ENCODE measurements around the gene CHRM1. TPM values are rescaled to one million over a fixed set of nuclear protein-coding genes. Genes with fewer than 3 reads are reported as not detected.

The CHRM1 gene
- total RNA-seq, 1 donor from 2014 or later, result not detected

DNA sequence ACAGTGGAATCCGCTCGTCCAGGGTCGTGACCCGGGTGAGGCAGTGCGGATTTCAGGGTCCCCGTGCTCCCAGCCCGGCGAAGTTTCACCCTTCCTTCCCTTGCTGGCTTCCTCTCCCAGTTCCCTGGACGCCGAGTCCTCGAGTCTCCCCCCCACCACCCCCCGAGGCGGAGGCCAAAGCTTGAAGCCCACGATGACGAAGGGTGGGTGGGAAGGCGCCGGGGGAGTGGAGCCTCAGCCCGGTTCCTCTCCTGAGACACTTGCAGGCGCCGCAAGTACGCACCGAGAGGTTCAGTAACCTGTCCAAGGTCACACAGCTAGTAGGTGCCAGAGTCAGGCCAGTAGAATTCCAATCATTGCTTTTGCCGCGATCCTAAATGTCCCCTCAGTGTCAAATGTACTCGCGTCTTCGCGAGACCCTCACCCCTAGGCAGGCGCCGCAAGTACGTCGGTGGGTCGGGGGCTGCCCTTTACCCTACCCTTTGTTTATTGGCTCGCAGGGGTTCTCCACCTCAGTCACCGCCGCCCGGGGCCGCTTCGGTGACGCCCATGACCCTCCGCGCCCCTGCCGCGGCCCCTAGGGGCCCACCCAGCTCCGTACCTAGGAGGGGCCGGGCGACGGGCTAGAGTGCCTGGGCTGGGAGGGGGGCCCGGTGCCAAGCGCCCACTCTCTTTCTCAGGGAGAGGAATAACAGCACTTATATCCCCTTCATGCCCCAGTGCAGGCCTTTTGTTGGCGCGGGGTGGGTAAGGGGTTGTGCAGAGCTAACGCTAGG lies 5.7 kb upstream of the CHRM1 start:
- no peak for DNase-seq (ENCODE audit: extremely low read depth, low read depth, low spot score)

DNA sequence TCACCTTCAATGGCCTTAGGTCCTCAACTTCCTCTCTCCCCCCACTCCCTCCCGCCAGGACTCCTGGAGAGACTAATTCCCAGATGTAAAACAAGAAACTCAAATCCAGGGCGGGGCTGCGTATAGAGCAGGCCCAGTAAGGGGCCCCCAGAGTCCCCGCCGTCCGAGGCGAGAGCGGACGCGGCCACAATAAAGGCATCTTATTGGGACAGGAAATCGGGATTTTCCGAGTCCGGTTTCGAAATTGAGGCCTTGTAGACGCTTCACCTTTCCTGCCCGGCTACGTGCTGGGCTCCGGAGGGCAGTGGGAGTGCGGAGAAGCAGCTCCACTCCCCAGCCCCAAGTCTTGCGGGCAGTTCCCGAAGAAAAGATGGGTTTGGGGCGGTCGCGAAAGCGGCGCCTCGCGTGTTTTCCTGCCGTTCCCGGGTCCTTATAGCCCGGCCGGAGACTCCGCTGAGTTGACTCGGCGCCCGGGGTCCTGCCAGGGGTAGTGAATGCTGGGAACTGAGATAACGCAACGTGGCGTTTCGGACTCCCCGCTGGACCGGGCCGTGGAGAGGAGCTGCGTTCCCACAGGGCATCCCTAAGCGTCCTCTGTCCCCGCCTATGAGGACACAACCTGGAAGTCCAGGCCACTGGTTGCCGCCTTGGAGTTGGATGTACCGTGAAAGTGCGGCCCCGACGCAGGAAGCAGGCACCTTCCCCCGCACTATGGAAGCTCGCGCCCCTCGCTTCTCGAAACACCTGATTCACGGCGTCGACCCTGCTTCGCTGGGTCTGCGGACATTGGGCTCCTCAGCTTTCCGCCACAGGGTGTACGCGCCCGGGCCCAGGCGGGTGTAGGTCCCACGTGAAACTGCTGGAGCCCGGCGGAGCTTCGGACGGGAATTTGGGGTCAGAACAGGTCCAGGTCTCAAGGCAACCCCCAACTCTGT lies 4.8 kb upstream of the CHRM1 start:
- DNase-seq (ENCODE audit: extremely low read depth, low read depth, low spot score), result no peak

DNA sequence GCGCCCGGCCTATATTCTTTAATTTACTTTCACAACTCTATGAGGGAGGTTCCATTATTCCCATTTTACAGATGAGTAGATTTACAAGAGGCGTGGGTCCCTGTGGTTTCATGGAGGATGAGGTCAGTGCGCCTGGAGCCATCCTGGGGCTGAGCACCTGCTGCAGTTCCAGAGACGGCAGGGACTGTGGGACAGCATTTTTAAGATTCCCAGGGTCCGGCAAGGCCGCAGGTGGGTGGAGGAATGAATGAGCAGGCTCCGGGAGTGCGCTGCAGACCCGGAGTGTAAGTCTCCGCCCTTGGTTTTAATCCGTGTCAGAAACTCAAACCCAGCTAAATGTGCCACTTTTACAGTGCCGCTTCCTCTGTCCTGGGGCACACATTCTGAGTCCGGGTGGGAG lies 4.1 kb upstream of the CHRM1 start:
- no peak for DNase-seq (ENCODE audit: extremely low read depth, low read depth, low spot score)

DNA sequence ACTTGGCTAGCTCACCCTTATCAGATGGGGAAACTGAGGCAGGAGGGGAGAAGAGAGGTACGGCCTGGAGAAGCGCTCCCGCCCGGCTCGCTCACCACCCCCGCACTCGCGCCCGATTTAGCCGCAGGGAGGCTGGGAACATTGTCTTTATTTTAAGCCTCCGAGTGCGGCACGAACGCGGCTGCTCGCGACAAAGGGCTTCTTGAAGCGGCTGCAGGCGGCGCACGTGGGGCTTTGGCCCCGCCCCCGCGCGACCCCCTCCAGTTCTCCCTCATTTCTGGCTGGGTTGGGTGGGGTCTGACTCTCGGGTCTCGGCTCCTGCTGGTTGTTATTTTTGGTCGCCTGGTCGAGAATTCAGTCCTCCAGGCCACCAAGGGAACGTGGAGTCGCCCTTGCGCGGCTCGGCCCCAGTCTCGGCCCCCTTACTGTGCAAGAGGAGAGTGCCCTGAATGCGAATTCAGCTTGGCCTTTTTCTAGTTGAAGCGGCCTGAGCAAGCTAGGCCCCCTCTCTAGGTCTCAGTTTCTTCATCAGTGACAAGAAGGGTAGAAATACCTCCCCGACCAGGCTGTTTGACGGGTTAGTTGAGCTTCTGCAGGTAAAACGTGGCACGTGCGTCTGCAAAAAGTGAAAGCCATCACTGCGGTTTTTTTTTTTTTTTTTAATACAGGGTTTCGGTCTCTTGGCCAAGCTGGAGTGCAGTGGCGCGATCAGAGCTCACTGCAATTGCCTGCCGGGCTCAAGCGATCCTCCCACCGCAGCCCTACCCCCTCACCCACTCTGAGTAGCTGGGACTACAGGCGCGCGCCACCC lies 2.6 kb upstream of the CHRM1 start:
- no peak for DNase-seq (ENCODE audit: extremely low read depth, low read depth, low spot score)

DNA sequence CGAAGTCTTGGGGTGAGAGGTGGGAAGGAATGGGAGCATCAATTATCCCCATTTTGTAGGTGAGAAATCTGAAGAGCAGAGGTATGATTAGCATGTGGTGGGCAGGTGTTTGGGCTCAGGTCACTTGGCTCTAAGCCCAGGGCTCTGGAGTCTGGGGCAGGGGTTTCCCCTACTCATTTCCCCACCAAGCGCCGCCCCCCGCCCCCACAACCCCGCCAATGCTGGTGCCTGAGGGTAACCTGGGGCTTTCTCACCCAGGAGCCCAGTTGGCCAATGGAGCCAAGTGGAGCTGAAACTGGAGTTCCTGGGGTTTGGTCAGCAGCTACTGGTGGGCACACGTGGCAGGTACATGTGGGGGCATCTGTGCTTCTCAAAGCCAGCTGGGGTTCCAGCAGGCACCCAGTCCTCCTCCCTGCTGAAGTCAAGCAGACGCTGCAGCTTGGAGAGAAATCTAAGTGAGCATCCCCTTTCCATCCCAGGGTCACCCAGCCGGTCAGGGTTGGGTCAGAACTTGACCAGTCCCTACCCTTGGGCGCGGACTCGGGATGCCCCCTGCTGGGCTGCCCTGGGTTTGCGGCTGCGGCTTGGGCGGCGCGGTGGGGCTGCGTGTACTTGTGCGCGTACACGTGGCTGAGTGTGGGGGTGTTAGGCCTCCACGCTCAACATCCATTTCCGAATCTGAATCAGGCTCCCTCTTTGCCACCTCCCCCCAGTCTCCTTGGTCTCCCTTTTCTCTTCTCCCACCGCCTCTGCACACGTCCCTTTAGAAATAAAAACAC lies 1.7 kb upstream of the CHRM1 start:
- no peak for DNase-seq (ENCODE audit: extremely low read depth, low read depth, low spot score)

DNA sequence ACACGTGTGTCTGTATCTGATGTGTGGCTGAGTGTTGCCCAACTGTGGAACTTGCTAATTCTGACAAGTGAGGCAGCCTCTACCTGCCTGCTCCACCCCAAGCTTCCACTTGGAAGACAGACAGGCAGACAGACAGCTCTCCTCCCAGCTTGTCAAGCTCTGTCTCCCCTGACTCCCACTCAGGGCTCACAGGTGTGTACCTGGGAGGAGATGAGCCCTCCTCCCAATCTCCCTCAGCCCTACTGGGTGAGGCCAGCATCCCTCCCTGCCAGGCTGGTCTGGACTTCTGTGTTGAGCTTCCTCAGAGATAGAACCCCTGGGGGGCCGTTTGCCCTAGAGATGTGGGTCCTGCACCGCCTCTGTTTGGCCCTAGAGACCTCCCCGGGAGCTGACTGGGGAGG lies 1.0 kb upstream of the CHRM1 start:
- DNase-seq (ENCODE audit: extremely low read depth, low read depth, low spot score), result no peak

DNA sequence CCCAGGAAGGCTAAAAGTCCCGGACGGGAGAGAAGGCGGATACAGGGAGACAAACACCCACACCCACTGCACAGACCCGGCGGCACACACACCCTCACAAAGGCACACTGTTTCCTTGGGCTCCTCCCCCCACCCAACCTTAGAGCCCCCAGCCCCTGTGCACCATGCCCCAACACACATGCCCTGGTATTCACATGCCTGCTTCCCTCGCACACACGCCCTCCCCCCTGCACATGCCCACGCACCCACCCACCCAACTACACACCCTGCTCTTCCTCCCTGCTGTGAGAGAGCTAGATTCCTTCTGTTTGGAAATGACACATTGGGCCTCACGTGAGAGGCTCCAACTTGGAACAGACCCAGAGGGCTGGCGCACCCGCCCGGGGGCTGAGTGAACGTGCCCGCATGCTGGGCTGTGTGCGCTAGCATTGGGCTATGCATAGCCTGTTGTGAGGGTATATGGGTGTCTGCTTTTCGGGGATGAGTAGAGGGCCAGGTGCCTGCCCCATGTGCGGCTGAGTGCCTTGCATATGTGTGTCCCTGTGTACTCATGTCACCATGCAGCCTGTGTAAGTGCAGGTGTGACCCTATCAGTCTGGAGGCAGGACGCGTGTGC lies 518 bp upstream of the CHRM1 start:
- no peak for DNase-seq (ENCODE audit: extremely low read depth, low read depth, low spot score)

DNA sequence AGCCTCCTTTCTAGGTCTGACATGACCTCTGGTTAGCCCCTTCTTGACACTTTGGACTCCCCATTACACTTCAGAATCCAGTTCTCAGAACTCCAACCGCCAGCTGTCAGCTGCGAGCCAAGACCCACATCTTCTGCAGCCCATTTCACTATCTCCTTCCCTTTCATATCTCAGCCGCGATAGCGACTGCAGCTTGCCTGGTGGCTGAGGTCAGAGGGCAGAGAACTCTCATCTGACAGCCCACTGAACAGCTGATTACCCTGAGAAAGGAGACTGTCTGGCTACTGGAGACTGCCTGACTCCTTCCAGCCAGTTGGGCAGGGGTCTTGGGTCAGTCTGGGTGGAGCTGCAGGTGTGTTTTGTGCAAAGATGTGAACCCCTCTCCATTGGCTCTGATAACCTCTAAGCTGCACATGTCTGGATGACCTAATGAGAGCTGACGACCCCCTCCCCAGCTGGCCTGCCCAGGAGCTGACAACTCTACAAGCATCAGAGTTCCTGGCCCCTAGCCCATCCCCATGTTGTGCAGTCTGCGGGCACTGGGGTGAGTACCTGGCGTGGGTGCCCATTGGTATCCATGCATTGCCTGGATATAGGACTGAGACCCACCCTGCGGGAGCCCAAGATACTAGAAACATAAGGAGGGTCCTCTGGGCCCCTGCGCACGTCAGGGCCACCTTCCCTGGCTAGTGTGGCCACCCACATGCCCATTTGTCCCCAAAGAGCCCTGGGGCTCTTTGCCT lies 1.1 kb downstream of the CHRM1 start:
- DNase-seq (ENCODE audit: extremely low read depth, low read depth, low spot score), result no peak

DNA sequence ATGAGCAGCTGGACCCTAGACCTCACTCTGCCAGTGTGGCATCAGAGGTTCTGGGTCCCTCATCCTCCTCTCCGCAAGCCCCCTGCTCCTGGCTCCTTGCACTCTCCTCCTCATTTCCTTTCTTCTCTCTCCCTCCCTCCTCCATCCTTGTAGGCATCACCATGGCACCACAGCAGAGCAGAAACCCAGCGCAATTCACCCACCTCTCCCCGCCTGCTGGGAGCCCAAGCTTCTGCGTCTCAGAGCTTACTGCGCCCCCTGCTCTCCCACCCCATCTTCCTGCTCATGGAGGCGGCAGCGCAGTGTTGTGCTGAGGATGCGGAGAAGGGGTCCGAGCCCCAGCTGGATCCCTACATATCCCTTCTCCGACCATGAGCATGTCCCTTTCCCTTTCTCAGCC lies 1.7 kb downstream of the CHRM1 start:
- DNase-seq (ENCODE audit: extremely low read depth, low read depth, low spot score), result no peak

DNA sequence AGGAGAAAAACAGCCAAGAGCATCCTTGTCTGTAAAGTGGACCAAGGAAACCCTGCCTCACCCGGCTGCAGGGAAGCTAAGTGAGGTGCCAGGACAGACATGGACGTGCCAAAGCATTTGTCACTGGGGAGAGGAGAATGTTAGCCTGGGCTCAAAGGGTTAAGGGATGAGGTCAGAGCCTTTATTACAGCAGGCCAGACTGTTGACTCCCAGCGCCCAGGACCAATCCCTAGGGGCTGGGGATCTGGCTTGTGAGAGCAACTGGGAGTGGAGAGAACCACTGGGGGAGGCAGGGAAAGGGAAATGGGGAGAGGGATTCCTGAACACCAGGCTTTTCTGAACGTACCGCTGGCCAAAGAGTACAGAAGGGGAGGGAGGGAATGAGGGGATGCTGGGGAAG lies 2.6 kb downstream of the CHRM1 start:
- DNase-seq (ENCODE audit: extremely low read depth, low read depth, low spot score), result no peak

DNA sequence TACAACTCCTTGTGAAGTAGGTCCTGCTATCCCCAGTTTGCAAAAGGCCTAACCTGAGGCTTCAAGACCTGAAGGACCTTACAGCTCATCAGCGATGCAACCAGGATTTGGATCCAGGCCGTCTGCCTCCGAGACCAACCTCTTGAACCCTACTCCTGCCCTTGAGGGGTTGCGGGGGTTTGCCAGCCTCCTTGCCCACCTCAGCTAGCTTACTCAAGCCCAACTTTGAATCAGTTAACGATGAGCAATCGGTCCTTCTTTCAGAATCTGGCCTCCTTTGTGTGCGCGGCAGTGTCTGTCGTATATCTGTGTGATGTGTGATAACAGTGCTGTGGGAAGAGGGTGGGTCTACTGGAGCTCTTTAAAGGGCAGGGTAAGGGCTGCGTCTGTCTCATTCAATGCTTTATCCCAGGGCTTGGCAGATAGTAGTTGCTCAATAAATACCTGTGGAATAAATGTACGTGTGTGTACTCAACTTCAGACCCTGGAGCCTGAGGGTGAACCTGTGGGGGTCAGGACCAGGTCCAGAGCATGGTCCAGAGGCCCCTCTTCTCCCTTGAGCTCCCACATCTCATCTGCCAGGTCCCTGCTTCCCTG lies 3.2 kb downstream of the CHRM1 start:
- no peak for DNase-seq (ENCODE audit: extremely low read depth, low read depth, low spot score)

DNA sequence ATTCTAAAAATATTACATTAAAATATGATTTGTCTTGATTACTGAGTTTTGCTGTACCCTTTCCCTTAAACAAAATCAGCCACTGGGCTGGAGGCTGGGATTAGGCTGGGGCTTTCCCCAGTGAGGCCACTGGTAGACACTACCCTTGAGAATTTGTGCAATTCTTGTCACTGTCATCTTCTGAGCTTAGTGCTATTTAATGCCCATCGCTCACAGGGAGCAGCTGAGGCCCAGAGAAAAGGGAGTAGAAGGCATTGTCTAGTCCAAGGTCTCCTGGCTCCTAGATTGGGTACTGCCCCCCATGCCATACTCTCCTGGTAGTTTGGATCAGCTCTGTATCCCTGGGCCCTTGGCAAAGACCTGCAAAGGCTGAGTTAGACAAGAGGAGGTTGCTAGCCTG lies 6.7 kb downstream of the CHRM1 start:
- DNase-seq (ENCODE audit: extremely low read depth, low read depth, low spot score), result no peak

DNA sequence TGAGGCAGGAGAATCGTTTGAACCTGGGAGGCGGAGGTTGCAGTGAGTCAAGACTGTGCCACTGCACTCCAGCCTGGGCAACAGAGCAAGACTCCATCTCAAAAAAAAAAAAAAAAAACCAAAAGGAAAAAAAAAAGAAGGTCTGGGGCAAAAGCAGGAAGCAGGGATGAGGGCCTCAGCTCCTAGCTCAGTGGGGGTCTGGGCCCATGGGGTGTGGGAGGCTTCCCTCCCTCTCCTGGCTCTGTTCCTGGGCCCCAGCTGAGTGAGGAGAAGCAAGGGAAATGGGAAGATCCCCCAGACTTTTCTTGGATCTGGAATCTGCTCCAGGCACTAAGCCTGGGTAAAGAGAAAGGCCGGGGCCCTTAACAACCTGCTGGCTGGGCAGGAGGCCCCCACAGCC lies 8.9 kb downstream of the CHRM1 start:
- DNase-seq (ENCODE audit: extremely low read depth, low read depth, low spot score), result no peak

DNA sequence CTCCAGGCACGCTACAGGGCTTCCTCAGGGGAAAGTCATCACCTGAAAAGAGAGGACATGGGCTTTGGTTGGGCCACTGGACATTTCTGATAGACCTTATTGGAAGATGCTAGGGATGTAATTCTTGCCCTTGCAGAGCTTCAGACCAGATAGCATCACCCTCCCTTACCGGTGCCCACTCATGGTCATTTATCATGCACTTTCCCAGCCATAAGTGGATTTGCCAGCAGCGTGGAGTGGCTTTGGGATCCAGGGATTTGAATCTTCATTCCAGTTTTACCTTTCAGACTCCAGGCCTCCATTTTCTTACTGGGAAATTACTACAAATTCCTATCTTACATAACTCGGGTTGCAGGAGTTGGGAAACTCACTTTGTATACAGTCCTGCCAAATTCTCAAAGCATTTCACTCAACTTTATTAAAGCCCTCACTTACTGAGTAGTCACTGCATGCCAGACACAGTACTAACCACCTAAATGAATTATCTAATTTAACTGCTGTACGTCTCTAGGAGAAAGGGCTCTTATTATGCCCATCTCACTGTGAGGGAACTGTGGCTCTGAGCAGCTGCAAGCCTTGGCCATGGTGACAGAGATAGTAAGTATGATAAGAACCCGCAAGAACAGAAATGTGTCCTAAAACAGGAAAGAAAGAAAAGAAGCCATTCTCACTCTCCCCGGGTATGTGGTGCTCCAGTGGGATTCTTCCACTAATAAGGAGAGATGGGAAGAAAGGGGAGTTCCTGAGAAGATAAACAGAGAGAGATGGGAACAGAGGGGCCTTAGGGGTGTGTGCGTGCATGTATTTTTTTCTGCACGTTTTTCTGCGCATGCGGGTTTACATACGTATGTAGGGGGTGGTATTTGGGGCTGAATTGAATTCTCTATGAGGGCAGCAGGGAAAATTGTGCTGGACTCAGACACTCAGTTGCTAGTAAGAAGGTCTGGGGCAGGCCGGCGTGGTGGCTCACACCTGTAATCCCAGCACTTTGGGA lies 9.7 kb downstream of the CHRM1 start:
- no peak for DNase-seq (ENCODE audit: extremely low read depth, low read depth, low spot score)

DNA sequence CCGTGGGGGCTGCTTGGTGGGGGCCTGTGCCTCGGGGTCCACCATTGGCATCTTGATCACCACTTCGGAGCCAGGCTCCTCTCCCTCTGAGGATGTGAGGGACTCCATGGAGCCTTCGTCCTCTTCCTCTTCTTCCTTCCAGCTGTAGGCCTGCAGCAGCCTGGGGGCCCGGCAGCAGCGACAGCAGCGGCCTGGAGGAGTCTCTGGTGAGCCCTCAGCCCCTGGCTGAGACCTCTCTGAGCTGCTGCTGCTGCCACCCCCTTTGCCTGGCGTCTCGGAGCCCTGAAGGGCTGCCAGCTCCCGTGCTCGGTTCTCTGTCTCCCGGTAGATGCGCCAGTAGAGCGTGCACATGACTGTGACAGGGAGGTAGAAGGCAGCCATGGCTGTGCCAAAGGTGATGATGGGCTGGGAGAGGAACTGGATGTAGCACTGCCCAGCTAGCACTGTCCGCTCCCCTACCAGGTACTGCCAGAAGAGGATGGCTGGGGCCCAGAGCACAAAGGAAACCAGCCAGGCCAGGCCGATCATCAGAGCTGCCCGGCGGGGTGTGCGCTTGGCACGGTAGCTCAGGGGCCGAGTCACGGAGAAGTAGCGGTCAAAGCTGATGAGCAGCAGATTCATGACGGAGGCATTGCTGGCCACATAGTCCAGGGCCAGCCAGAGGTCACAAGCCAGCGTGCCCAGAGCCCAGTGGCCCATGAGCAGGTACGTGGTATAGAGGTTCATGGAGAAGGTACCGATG lies 10.9 kb downstream of the CHRM1 start:
- no peak for DNase-seq (ENCODE audit: extremely low read depth, low read depth, low spot score)

DNA sequence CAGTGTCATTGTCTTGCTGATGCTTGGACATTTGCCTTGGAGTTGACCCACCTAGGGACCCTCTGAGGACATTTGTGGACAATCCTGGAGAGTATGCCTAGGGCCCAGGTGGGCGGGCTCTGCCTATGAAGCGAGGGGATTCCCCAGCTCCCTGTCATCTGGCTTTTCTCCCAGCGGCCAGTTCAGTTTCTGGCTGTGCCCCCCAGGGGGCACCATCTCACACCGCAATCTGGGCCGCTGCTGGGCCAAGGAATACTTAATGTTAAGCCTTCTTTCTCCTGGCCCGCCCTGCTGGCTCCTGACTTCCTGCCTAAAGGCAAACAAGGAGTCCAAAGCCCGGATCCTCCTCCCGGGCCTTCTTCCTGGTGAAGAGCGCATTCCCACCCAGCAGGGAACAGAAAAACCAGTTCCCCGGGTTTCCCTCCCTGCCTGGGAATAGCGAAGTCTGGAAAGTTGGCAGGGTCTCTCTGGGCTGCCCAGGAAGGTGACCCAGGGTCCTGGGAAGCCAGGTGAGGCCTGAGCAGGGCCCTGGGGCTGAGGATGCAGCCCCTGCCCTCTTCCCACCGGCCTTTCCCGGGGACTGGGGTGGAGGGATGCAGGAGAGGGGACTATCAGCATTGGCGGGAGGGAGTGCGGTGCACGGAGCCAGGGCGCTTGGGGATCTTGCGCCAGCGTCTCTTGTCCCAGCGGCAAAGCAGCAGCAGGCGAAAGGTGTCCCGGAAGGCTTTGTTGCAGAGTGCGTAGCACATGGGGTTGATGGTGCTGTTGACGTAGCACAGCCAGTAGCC lies 11.9 kb downstream of the CHRM1 start:
- no peak for DNase-seq (ENCODE audit: extremely low read depth, low read depth, low spot score)

All from glomerular endothelial cell (primary cell).